ENCODE results near the gene CACNA1C. TPM values are rescaled to one million over a fixed set of nuclear protein-coding genes. Genes with fewer than 3 reads are reported as not detected.

Gene CACNA1C
- total and polyA plus RNA-seq, 10 of the 15 experiments (the other 5 are each of a cell fraction or from before 2014, with no cell fraction given) = under 0.01 to 0.15 (median 0.09) TPM; not detected in 5

GRCh38 chr12:2654311-2654710 is 601.5 kb downstream of the CACNA1C start:
- Histone ChIP-seq H4K20me1 (ENCODE audit: control insufficient read depth, insufficient read depth) (no peaks in the 10 kb centered on the region), H3K36me3 (ENCODE audit: control insufficient read depth in 2 of 2, insufficient read depth in 2 of 2, low read length in 1 of 2) (no peaks in the 10 kb centered on the region), H3K4me2 (ENCODE audit: control insufficient read depth, insufficient read depth) (no peak overlapping the region), H2AFZ (ENCODE audit: control insufficient read depth, low read depth, low read length) (no peak overlapping the region), H3K27me3 (replicated peaks in 1 of 2; ENCODE audit: control insufficient read depth in 2 of 2, insufficient read depth in 2 of 2, low read length in 1 of 2) (peaks cover 1 to 4% of the 10 kb centered on the region in 2 experiments; a peak in 3 of 4 replicates), H3K27ac (ENCODE audit: control insufficient read depth, insufficient read depth) (no peak overlapping the region), H3K79me2 (ENCODE audit: control insufficient read depth, insufficient read depth, low read length) (no peaks in the 10 kb centered on the region), H3K4me1 (ENCODE audit: control insufficient read depth, insufficient read depth, low read length) (no peaks in the 10 kb centered on the region), H3K9ac (ENCODE audit: control insufficient read depth, insufficient read depth, low read length) (no peak overlapping the region), H3K9me3 (replicated peaks; ENCODE audit: control insufficient read depth, insufficient read depth, low read length) (no peaks in the 10 kb centered on the region), H3K4me3 (no peak overlapping the region)
- intact Hi-C loops (cut with micrococcal nuclease; ENCODE audit: unreplicated experiment) = no loop called here
- in situ Hi-C loops (cut with MboI) = no loop called here
- CTCF ChIA-PET = no interaction called here
- SMC1A ChIA-PET (ENCODE audit: uncharacterized antibody, unreplicated experiment) = no interaction called here
- RAD21 ChIA-PET (ENCODE audit: unreplicated experiment) = no interaction called here
- no TSS peak for BruUV-seq (replicated peaks)
- TF ChIP-seq RUNX3 (IDR thresholded peaks at IDR 0.05; ENCODE audit: low read length) = no peak
- TF ChIP-seq SKIL (IDR thresholded peaks at IDR 0.05; ENCODE audit: low read depth, poor library complexity, severe bottlenecking) = no peak
- no peak for TF ChIP-seq POU2F2 (IDR thresholded peaks at IDR 0.05; ENCODE audit: borderline replicate concordance, low read depth, low read length)
- TF ChIP-seq RELA (IDR thresholded peaks at IDR 0.05; ENCODE audit: borderline replicate concordance, partially characterized antibody) = no peak
- no peak for TF ChIP-seq YBX1 (IDR thresholded peaks at IDR 0.05)
- no peak for TF ChIP-seq ZNF24 (IDR thresholded peaks at IDR 0.05)
- TF ChIP-seq E4F1 (IDR thresholded peaks at IDR 0.05; ENCODE audit: borderline replicate concordance, partially characterized antibody) = no peak
- TF ChIP-seq KLF5 (IDR thresholded peaks at IDR 0.05; ENCODE audit: partially characterized antibody) = no peak
- TF ChIP-seq CREM (IDR thresholded peaks at IDR 0.05; ENCODE audit: low read depth) = no peak
- POLR2A ChIA-PET = no interaction called here
- ATAC-seq (no peak), FAIRE-seq (no peak), DNase-seq (ENCODE audit: low read depth, low spot score) (no peak)
- 52% methylated on average over 8 of the region's 8 CpGs for WGBS (ENCODE audit: insufficient coverage, insufficient replicate concordance, low lambda C conversion rate, missing lambda C conversion rate)

Measured in GM12878 (cell line).